Measurements from ENCODE around the gene SAT1.
"Not testable (repeated sequence)": the region's sequence is repeated elsewhere in the genome, so short reads cannot be mapped to it uniquely, and the experiment has no call there.

SAT1 gene

GRCh38 chrX:23766650-23767551 lies 16.1 kb upstream of the SAT1 start:
- Histone ChIP-seq H3K9me3 (ENCODE audit: insufficient read depth, low read length) (no peaks in the 10 kb centered on the region), H3K4me2 (ENCODE audit: low read length) (no peak overlapping the region), H3K27me3 (ENCODE audit: low read depth, low read length) (no peaks in the 10 kb centered on the region), H2AFZ (ENCODE audit: low read depth, low read length) (no peak overlapping the region), H4K20me1 (ENCODE audit: insufficient read depth, low read length) (no peaks in the 10 kb centered on the region), H3K4me3 (ENCODE audit: low read length) (no peak overlapping the region), H3K36me3 (replicated peaks; ENCODE audit: low read depth, low read length) (no peaks in the 10 kb centered on the region), H3K9ac (ENCODE audit: low read length) (no peak overlapping the region), H3K27ac (ENCODE audit: low read length) (no peak overlapping the region), H3K4me1 (ENCODE audit: low read length) (peaks cover 6% of the 10 kb centered on the region; the same call in 1 of the 2 replicates), H3K79me2 (ENCODE audit: low read length) (no peaks in the 10 kb centered on the region)
- TF ChIP-seq, protein P1, sequence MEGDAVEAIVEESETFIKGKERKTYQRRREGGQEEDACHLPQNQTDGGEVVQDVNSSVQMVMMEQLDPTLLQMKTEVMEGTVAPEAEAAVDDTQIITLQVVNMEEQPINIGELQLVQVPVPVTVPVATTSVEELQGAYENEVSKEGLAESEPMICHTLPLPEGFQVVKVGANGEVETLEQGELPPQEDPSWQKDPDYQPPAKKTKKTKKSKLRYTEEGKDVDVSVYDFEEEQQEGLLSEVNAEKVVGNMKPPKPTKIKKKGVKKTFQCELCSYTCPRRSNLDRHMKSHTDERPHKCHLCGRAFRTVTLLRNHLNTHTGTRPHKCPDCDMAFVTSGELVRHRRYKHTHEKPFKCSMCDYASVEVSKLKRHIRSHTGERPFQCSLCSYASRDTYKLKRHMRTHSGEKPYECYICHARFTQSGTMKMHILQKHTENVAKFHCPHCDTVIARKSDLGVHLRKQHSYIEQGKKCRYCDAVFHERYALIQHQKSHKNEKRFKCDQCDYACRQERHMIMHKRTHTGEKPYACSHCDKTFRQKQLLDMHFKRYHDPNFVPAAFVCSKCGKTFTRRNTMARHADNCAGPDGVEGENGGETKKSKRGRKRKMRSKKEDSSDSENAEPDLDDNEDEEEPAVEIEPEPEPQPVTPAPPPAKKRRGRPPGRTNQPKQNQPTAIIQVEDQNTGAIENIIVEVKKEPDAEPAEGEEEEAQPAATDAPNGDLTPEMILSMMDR (IDR thresholded peaks at IDR 0.05; ENCODE audit: low read depth, low read length): no peak
- no peak for TF ChIP-seq EZH2phosphoT487 (IDR thresholded peaks at IDR 0.05; ENCODE audit: low read depth)

- H3K4me3 ChIP-seq (ENCODE audit: low read length): no peak overlapping the region
- no peak overlapping the region for H3K27ac ChIP-seq (ENCODE audit: low read length)
- no peaks in the 10 kb centered on the region for H3K36me3 ChIP-seq (replicated peaks; ENCODE audit: low read depth, low read length)
- H3K4me1 ChIP-seq (ENCODE audit: low read length): peaks cover 32% of the 10 kb centered on the region
- no peak overlapping the region for H3K9ac ChIP-seq (ENCODE audit: low read length)
- TF ChIP-seq, protein P1 (IDR thresholded peaks at IDR 0.05; ENCODE audit: low read depth, low read length): no peak
- TF ChIP-seq EZH2phosphoT487 (IDR thresholded peaks at IDR 0.05; ENCODE audit: low read depth): no peak
- H3K79me2 ChIP-seq (ENCODE audit: low read length): no peaks in the 10 kb centered on the region
- H2AFZ ChIP-seq (ENCODE audit: low read depth, low read length): no peak overlapping the region
- H3K9me3 ChIP-seq (ENCODE audit: insufficient read depth, low read length): no peaks in the 10 kb centered on the region
- no peaks in the 10 kb centered on the region for H4K20me1 ChIP-seq (ENCODE audit: insufficient read depth, low read length)
- H3K4me2 ChIP-seq (ENCODE audit: low read length): no peak overlapping the region
- no peaks in the 10 kb centered on the region for H3K27me3 ChIP-seq (ENCODE audit: low read depth, low read length)
Observed at GRCh38 chrX:23770142-23770541, 12.8 kb upstream of the SAT1 start.

DNA sequence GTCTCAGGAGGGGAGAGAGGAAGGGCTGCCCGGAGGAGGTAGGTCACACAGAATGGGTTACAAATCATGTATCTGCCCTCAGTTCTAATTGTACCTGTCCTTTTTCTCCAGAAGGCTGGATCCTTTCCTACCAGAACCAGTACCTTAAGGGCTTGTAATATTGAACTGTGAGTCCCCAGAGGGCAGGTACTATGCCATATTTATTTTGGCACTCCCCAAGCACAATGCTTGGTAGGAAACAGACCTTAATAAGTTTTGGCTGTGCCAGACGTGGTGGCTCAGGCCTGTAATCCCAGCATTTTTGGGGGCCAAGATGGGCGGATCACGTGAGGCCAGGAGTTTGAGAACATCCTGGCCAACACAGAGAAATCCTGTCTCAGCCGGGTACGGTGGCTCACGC lies 11.9 kb upstream of the SAT1 start:
- H3K27ac ChIP-seq (ENCODE audit: low read length); H4K20me1 ChIP-seq (ENCODE audit: insufficient read depth, low read length); H3K9ac ChIP-seq (ENCODE audit: low read length); H2AFZ ChIP-seq (ENCODE audit: low read depth, low read length); H3K27me3 ChIP-seq (ENCODE audit: low read depth, low read length); H3K36me3 ChIP-seq (replicated peaks; ENCODE audit: low read depth, low read length); H3K79me2 ChIP-seq (ENCODE audit: low read length); H3K4me2 ChIP-seq (ENCODE audit: low read length); H3K9me3 ChIP-seq (ENCODE audit: insufficient read depth, low read length); H3K4me3 ChIP-seq (ENCODE audit: low read length): not testable (repeated sequence)
- H3K4me1 ChIP-seq (ENCODE audit: low read length): peaks cover 32% of the 10 kb centered on the region

DNA sequence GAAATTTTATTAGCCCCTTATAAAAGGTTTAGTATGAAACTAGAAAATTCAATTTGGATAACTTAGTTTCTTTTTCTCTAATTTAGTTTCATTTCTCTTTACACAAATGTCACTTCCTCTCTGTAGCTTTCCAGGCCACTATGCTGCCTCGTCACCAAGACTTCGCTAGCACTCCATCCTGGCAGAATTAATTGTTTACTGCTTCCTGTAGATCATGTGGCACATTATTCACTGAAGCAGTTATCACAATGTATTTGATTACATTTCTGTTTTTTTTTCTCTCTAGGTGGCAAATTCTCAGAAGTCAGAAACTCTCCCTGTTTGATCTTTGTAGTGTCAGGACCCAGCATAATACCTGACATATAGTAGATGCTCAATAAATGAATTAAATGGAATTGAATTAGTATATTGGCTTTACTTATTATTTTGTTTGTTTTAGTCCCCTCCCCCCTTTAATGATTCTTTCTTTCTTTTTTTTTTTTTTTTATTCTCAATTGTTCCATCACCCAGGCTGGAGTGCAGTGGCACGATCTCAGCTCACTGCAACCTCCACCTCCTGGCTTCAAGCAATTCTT lies 9.3 kb upstream of the SAT1 start:
- Histone ChIP-seq H3K9ac (ENCODE audit: low read length) (peak overlapping the region; percentile 64; the same call in 1 of the 2 replicates), H3K4me3 (ENCODE audit: low read length) (peak overlapping the region; percentile 66), H3K27me3 (ENCODE audit: low read depth, low read length) (no peaks in the 10 kb centered on the region), H2AFZ (ENCODE audit: low read depth, low read length) (no peak overlapping the region), H3K9me3 (ENCODE audit: insufficient read depth, low read length) (no peaks in the 10 kb centered on the region), H3K4me1 (ENCODE audit: low read length) (peaks cover 37% of the 10 kb centered on the region), H4K20me1 (ENCODE audit: insufficient read depth, low read length) (no peaks in the 10 kb centered on the region), H3K79me2 (ENCODE audit: low read length) (no peaks in the 10 kb centered on the region), H3K27ac (ENCODE audit: low read length) (peak overlapping the region; percentile 94), H3K4me2 (ENCODE audit: low read length) (peak overlapping the region; percentile 94), H3K36me3 (replicated peaks; ENCODE audit: low read depth, low read length) (no peaks in the 10 kb centered on the region)
- TF ChIP-seq, protein P1 (IDR thresholded peaks at IDR 0.05; ENCODE audit: low read depth, low read length): no peak
- TF ChIP-seq EZH2phosphoT487 (IDR thresholded peaks at IDR 0.05; ENCODE audit: low read depth): no peak

Data from OCI-LY3 (cell line).